Ovary (tissue), 3 donors: ENCODE results near the gene GSK3A.

ENCODE experiments used
- CTCF ChIP-seq, 3 donors: fragments of 450-650 bp in 2 of 3; fragments of 200-600 bp in 1 of 3; IDR thresholded peaks; one replicate each; pipeline versions ENCODE4 v1.5.1 to v1.8.0; 2016 to 2022; ENCODE audit warnings: antibody characterized with exemption in 3 of 3, mild to moderate bottlenecking in 1 of 3
- EP300 ChIP-seq: sonication (generic); formaldehyde crosslinking; IDR thresholded peaks from one replicate; pipeline ENCODE4 v1.6.1; 2017; ENCODE audit warnings: antibody characterized with exemption
- POLR2A ChIP-seq: fragments of 450-650 bp; IDR thresholded peaks from one replicate; pipeline ENCODE4 v1.6.1; 2017; ENCODE audit warnings: antibody characterized with exemption, mild to moderate bottlenecking, moderate library complexity
- donor health status: DM: no; HTN: no; CAD: no.

GRCh38 chr19:42284066-42284501 lies 41.7 kb upstream of the GSK3A start:
- TF ChIP-seq POLR2A (peak; percentile 82), CTCF (IDR thresholded peaks at IDR 0.05) (no peak), EP300 (no peak)
